OCI-LY3 (cell line): ENCODE data around the gene GZMM.

Experiments used
- CTCF ChIP-seq: fragments of 200-600, 300-600 bp; sonication (generic); IDR thresholded peaks from 2 replicates; pipeline ENCODE4 v1.5.1; 2014; ENCODE audit warnings: antibody characterized with exemption, low read length, low read depth
- EZH2phosphoT487 ChIP-seq: fragments of 200-600 bp; shearing (Covaris generic); IDR thresholded peaks from 2 replicates; pipeline ENCODE4 v1.6.1; 2018; ENCODE audit warnings: antibody characterized with exemption, mixed run types, low read depth

- TF ChIP-seq CTCF (no peak), EZH2phosphoT487 (no peak)
Measured at GRCh38 chr19:539429-540030, 4.3 kb upstream of the GZMM start.
